Measurements from ENCODE around the gene DGCR2.

DNA sequence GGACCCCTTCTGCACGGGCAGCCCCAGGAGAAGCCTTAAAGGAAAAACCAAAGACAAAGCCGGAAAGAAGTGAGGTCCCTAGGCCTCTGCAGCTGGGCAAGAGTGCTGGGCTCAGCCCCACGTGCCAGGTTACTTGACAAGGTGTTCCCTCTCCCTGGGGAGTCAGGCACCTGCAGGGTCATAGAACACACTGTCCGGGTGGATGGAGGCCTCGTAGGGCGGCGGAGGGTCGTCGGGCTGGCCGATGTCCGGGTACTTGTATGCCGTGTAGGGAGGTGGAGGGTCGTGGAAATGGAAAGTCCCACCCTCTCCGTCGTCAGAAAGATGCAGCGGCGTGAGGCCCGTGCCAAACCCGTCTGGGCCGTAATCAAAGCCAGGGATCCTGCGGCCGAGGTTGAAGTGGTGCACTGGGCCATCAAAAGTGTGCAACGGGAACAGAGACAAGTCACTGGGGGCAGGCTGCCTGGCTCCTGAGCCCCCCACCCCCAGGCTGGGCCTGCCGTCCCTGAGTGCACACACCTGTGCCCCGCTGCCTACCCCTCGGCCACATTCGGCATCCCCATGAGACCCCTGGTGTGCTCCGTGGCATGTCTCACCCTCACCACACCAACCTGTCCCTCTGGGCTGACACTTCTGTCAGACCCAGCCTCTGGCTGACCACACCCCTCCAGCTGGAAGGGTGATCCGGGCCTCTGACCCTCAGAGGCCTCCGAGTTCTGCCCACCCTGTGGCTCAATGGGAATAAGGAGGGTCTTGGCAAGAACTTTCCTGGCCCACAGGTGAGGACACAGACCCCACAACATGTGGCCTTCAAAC lies 81.1 kb downstream of the DGCR2 start:
- TF ChIP-seq CTCF (IDR thresholded peaks at IDR 0.05; ENCODE audit: insufficient read depth, low read length), result no peak
- TF ChIP-seq POLR2AphosphoS5 (IDR thresholded peaks at IDR 0.05; ENCODE audit: low read depth), result no peak
- no peak for TF ChIP-seq GABPA (IDR thresholded peaks at IDR 0.05; ENCODE audit: low read depth)
- no peak for TF ChIP-seq REST (IDR thresholded peaks at IDR 0.05; ENCODE audit: insufficient replicate concordance, low read depth)

Measured in HL-60 (cell line).